ENCODE data around the gene VWF.
"Not testable (repeated sequence)": the region's sequence is repeated elsewhere in the genome, so short reads cannot be mapped to it uniquely, and the experiment has no call there.

- TF ChIP-seq POLR2A (IDR thresholded peaks at IDR 0.05; ENCODE audit: low read length); GATA1 (IDR thresholded peaks at IDR 0.05; ENCODE audit: low read depth, low read length): not testable (repeated sequence)
Measured at GRCh38 chr12:6148722-6149121, 24.3 kb upstream of the VWF start.

Data from erythroblast (primary cell).